Dermis microvascular lymphatic vessel endothelial cell (primary cell): ENCODE results near the gene CYP46A1. TPM values are rescaled to one million over a fixed set of nuclear protein-coding genes. Genes with fewer than 3 reads are reported as not detected.
A peak's percentile ranks its signal among the peaks of the same experiment; 100 is the strongest.
"Not testable (repeated sequence)": the region's sequence is repeated elsewhere in the genome, so short reads cannot be mapped to it uniquely, and the experiment has no call there.

Experiments used
- DNase-seq, 2 donors: peaks; one replicate each; pipeline versions ENCODE4 v3.0.0 to v3.0.0-alpha.2; 2010; ENCODE audit warnings: low read depth in 2 of 2
- total RNA-seq: library from RNA; depleted of rRNA; stranded (reverse); fragments of >200 nt; gene quantifications from 2 replicates; pipeline ENCODE4 v1.2.1, GENCODE V29; 2014

CYP46A1 gene
- total RNA-seq, 1 donor from 2014 or later = 0.13 TPM

GRCh38 chr14:99755629-99756603 is 71.8 kb downstream of the CYP46A1 start:
- DNase-seq = peak; percentile 68 to 92

DNA sequence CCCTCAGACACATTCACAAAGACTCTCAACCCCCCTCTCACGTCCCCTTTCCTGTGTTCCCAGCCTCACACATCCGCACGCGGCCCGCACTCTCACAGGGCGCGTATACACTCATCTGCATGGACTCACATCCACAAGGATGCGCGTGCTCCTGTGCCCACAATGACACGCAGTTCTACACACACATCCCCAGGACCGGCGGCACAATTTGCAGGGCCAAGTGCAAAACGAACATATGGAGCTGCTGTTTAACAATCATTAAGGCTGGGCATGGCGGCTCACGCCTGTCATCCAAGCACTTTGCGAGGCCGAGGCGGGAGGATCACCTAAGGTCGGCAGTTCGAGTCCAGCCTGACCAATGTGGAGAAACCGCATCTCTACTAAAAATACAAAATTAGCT is 72.7 kb downstream of the CYP46A1 start:
- peak in 1 of 2 donors; percentile 59 for DNase-seq

- DNase-seq = peak in 1 of 2 donors; percentile 83
These were observed 73.4 kb downstream of the CYP46A1 start for GRCh38 chr14:99757331-99758070.

DNA sequence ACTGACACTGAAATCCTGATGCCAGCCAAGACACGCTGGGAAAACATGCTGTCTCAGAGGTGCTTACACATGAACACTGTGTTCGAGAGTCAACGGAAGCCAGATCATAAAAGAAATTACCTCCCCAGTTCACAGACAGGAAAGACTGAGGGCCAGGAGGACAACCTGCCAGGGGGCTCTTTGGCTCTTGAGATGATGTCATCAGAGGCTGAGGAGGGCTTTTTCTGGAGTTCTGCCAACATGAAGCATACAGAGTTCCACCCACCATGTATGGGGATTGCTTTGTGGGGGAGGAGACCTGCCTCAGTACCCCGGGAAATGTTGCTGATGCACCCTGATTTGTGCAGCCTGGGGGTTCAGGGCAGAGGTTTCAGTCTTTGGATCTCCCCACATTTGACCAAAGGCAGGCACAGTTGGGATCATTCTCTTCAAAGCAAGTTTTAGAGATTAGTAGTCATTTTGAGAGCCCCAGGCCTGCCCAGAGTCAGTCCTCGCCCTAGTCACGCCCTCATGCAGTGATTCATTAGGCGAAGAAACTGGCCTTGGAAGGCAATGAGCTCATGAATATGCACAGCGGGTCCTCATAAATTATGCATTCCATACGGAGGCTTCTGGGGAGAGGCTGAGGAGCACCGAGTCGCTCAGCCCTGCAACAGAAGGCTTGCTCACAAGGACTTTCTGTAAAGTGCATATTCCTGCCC is 74.2 kb downstream of the CYP46A1 start:
- peak in 1 of 2 donors; percentile 85 for DNase-seq

- no peak for DNase-seq
These were observed 74.9 kb downstream of the CYP46A1 start for GRCh38 chr14:99758872-99759545.

GRCh38 chr14:99759546-99759925 is 75.4 kb downstream of the CYP46A1 start:
- peak; percentile 22 to 79 for DNase-seq

- DNase-seq = no peak
These were observed 76.7 kb downstream of the CYP46A1 start for GRCh38 chr14:99760817-99761216.

- DNase-seq = not testable (repeated sequence)
These were observed 78.8 kb downstream of the CYP46A1 start for GRCh38 chr14:99762911-99763310.

GRCh38 chr14:99763527-99764221 is 79.6 kb downstream of the CYP46A1 start:
- DNase-seq = no peak

GRCh38 chr14:99764222-99764706 is 80.2 kb downstream of the CYP46A1 start:
- DNase-seq = no peak

GRCh38 chr14:99768381-99768780 is 84.3 kb downstream of the CYP46A1 start:
- DNase-seq = no peak

DNA sequence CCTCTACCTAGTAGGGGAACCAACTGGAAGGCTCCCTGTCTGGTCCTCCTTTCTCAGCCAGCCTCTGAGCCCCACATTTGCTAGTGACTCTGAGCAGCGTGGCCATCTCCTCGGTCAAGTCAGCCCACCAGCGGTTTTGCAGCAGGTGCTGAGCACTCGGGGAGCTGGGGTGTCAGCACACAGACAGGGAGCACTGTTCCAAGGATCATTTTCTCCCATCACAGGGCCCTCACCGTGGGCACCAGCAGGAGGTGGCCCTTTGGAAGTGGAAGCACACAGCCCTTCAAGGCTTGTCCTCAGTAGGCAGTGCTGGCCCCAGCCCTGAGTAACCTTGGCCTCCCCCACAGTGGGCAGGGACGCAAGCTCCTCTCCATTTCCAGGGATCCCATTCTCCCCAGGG is 85.0 kb downstream of the CYP46A1 start:
- DNase-seq = no peak

DNA sequence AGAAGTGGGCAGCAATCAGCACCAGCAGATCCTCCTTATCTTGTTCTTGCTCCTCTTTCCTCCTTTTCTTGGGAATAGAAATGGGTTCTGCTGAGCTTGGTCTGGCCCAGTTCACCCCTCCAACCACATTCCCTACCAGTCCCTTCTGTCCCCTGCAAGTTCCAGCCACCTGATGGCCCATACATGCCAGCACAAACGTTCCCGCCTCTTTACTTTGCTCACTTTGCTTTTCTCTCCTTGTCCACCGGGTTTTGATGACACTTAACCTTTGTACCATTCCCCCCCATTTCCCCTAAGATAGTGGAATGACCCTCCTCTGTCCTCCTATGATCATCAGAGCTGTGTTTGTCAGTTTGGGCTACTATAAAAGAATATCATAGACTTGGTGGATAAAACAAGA is 85.7 kb downstream of the CYP46A1 start:
- DNase-seq = no peak

DNA sequence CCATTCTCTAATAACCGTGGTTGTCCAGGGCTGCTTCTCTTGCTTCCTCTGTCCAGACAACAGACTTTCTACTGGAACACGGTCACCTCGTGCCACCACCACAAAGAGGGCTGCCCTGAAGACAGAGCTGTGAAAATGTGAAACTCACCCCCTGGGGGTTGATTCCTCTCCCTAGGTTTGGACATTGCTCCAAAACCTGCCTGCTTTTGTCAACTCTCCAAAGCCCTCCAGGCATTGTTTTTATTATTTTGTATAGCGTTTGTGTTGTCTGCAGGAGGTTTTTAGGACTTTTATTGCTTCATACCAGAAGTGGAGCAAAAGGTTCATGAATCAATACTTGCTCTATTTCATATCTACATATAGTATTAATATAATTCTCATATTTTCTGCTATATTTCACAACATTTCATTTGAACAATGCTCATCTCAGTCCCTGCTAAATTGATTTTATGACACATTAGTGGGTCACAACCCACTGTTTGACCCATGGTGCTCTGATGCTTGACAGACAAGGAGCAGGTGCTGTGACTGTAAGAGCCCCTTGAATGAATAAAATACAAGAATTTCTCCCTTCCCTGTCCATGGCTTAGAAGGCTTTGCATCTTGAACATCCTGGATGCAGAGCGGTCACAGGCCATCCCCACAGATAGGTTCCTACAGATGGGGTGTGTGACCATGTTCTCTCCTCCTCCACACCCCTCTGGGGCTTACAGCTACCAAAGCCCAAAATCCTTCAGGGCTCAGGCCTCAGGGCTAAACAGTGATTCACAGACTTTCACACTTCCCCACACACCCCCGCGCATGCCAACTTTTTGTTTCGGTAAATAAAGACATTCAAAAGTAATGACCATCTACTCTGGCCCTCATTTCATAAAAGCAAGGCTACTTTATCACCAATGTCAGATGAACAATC is 88.5 kb downstream of the CYP46A1 start:
- no peak for DNase-seq

- DNase-seq = no peak
These were observed 89.7 kb downstream of the CYP46A1 start for GRCh38 chr14:99773521-99774497.

GRCh38 chr14:99774556-99775307 is 90.6 kb downstream of the CYP46A1 start:
- no peak for DNase-seq

DNA sequence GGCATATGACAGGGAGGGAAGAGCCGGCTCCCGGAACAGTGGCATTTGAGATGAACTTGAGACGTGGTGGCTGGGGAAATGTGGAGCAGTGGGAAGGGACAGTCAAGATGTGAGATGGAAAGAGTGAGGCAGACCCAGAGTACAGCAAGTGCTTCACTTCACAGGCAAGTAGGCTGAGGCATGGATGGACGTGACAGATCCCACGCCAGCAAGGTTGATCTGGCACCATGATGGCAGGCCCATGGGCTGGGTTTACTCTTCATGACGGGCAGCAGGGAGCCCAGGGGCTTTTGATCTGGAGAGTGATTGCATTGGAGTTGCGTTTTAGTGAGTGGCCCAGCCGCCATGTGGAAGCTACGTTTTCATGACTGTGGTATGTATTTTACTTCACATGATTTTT is 91.3 kb downstream of the CYP46A1 start:
- no peak for DNase-seq
